ENCODE measurements around the gene AFF3. TPM values are rescaled to one million over a fixed set of nuclear protein-coding genes. Genes with fewer than 3 reads are reported as not detected.

The AFF3 gene
- total and polyA plus RNA-seq, 2 of the 4 experiments (the other 2 are of a cell fraction): 12.9 to 14.3 TPM

GRCh38 chr2:100018341-100019193, 123.8 kb downstream of the AFF3 start (continued):
- TF ChIP-seq CHD1 (IDR thresholded peaks at IDR 0.05; ENCODE audit: low read depth, low read length) (no peak), MAZ (IDR thresholded peaks at IDR 0.05; ENCODE audit: borderline replicate concordance, low read depth, low read length) (no peak), RFX5 (IDR thresholded peaks at IDR 0.05; ENCODE audit: low read depth, low read length) (no peak)

- Histone ChIP-seq H2AK9ac (replicated peaks; ENCODE audit: low read depth, low read length, poor library complexity) (peak overlapping the region; percentile 34), H3K9me3 (ENCODE audit: control insufficient read depth, insufficient read depth, low read length) (no peaks in the 10 kb centered on the region), H2BK15ac (ENCODE audit: low read depth, low read length) (peak overlapping the region; percentile 99), H2BK120ac (ENCODE audit: low read depth, low read length) (peak overlapping the region; percentile 90), H3K9ac (ENCODE audit: low read depth, low read length) (peak overlapping the region; percentile 65; the same call in 1 of the 2 replicates), H2BK5ac (ENCODE audit: low read depth, low read length, poor library complexity, severe bottlenecking) (peak overlapping the region; percentile 51), H3K18ac (ENCODE audit: low read depth, low read length) (peak overlapping the region; percentile 58), H3K4me3 (ENCODE audit: insufficient read depth, low read depth, low read length) (no peak overlapping the region), H3K14ac (replicated peaks; ENCODE audit: low read depth, low read length) (peak overlapping the region; percentile 65), H3K9me1 (ENCODE audit: insufficient read depth, low read length) (peaks cover 30% of the 10 kb centered on the region), H2AFZ (replicated peaks; ENCODE audit: low read length, poor library complexity) (no peak overlapping the region), H4K8ac (ENCODE audit: low read depth in 2 of 2, low read length in 2 of 2) (peak overlapping the region; percentile 82 to 88; a peak in 3 of 4 replicates), H2AK5ac (ENCODE audit: low read depth, low read length) (peak overlapping the region; percentile 88), H3K23ac (ENCODE audit: low read depth, low read length) (peak overlapping the region; percentile 50), H4K5ac (ENCODE audit: low read depth, low read length) (peak overlapping the region; percentile 50), H3K56ac (ENCODE audit: extremely low read depth, insufficient read depth, low read length) (peak overlapping the region; percentile 58; the same call in 1 of the 2 replicates), H3K27ac (ENCODE audit: insufficient read depth, low read length) (peak overlapping the region; percentile 90; the same call in 1 of the 2 replicates), H3K79me1 (ENCODE audit: low read depth in 1 of 2, low read length in 2 of 2) (peaks cover 36 to 76% of the 10 kb centered on the region in 2 experiments), H3K4me1 (ENCODE audit: control insufficient read depth, insufficient read depth, low read length) (peaks cover 24% of the 10 kb centered on the region), H3K4ac (ENCODE audit: low read depth, low read length) (peak overlapping the region; percentile 93), H4K91ac (ENCODE audit: insufficient read depth, low read depth, low read length) (peak overlapping the region; percentile 57), H3K27me3 (ENCODE audit: control insufficient read depth, insufficient read depth, low read length) (no peaks in the 10 kb centered on the region), H3K4me2 (ENCODE audit: low read depth, low read length) (no peak overlapping the region), H4K20me1 (ENCODE audit: insufficient read depth, low read length) (no peaks in the 10 kb centered on the region), H3K36me3 (ENCODE audit: control insufficient read depth, insufficient read depth, low read length) (peaks cover 10% of the 10 kb centered on the region), H2BK20ac (ENCODE audit: low read depth, low read length) (peak overlapping the region; percentile 95)
- intact Hi-C loops (cut with micrococcal nuclease) (no loop called here), in situ Hi-C loops (cut with MboI; ENCODE audit: low sequenced_read_pairs) (no loop called here), dilution Hi-C loops (cut with HindIII; ENCODE audit: low sequenced_read_pairs, unreplicated experiment) (no loop called here)
- TF ChIP-seq POLR2A (IDR thresholded peaks at IDR 0.05; ENCODE audit: low read depth, low read length) (no peak), RAD21 (IDR thresholded peaks at IDR 0.05; ENCODE audit: low read length) (no peak), NFE2L2 (IDR thresholded peaks at IDR 0.05; ENCODE audit: low read depth, low read length) (no peak), RFX5 (IDR thresholded peaks at IDR 0.05; ENCODE audit: low read depth, low read length) (no peak), MAFK (IDR thresholded peaks at IDR 0.05; ENCODE audit: low read depth, low read length) (no peak)
- ChIA-PET CTCF (no interaction called here), POLR2A (ENCODE audit: unreplicated experiment) (no interaction called here)
- WGBS, 2 experiments (ENCODE audit: extremely low coverage in 2 of 2, insufficient read length in 1 of 2): 60% methylated on average over 1 of the region's 1 CpG; no CpG with 5 or more reads in 1 of the 2 experiments
- no TSS peak for BruUV-seq (replicated peaks)
- peak; percentile 74 for DNase-seq
- 0 out of 2 replicates have a peak, but pooled peaks have one; percentile 2 for ATAC-seq (ENCODE audit: low read depth)
Observed at GRCh38 chr2:100017633-100018032, 124.8 kb downstream of the AFF3 start.

Measured in IMR-90 (cell line).